ENCODE results near the gene USP44.

Gene USP44

GRCh38 chr12:95557625-95558024, 6.3 kb upstream of the USP44 start:
- no peak for TF ChIP-seq CTCF (conservative IDR thresholded peaks at IDR 0.05)
- no peak overlapping the region for H3K27ac ChIP-seq

- TF ChIP-seq CTCF (conservative IDR thresholded peaks at IDR 0.05) = no peak
- H3K27ac ChIP-seq = no peak overlapping the region
Observed at GRCh38 chr12:95554532-95555071, 3.3 kb upstream of the USP44 start.

- TF ChIP-seq CTCF (conservative IDR thresholded peaks at IDR 0.05) = no peak
- no peak overlapping the region for H3K27ac ChIP-seq
Observed at GRCh38 chr12:95553197-95553943, 2.1 kb upstream of the USP44 start.

GRCh38 chr12:95551913-95552516, 739 bp upstream of the USP44 start:
- no peak for TF ChIP-seq CTCF (conservative IDR thresholded peaks at IDR 0.05)
- H3K27ac ChIP-seq = no peak overlapping the region

GRCh38 chr12:95549392-95550084, 1.7 kb downstream of the USP44 start:
- no peak for TF ChIP-seq CTCF (conservative IDR thresholded peaks at IDR 0.05)
- H3K27ac ChIP-seq = no peak overlapping the region

- H3K27ac ChIP-seq = no peak overlapping the region
Observed at GRCh38 chr12:95548539-95549391, 2.5 kb downstream of the USP44 start.

More at GRCh38 chr12:95548539-95549391, 2.5 kb downstream of the USP44 start:
- TF ChIP-seq CTCF (conservative IDR thresholded peaks at IDR 0.05) = no peak

Measured in VCaP (cell line).